Colonic mucosa (tissue), 4 donors: ENCODE data around the gene XPO6. TPM values are rescaled to one million over a fixed set of nuclear protein-coding genes. Genes with fewer than 3 reads are reported as not detected.
"Not testable (repeated sequence)": the region's sequence is repeated elsewhere in the genome, so short reads cannot be mapped to it uniquely, and the experiment has no call there.

Source experiments
- DNase-seq: peaks from one replicate; pipeline ENCODE4 v3.0.0-alpha.2; 2020
- H3K27ac ChIP-seq: fragments of 200-600 bp; one replicate; pipeline ENCODE4 v1.8.0; 2021
- H3K27me3 ChIP-seq: fragments of 200-600 bp; one replicate; pipeline ENCODE4 v1.8.0; 2021
- H3K36me3 ChIP-seq: fragments of 200-600 bp; one replicate; pipeline ENCODE4 v1.8.0; 2021
- H3K4me1 ChIP-seq: fragments of 200-600 bp; one replicate; pipeline ENCODE4 v1.8.0; 2021; ENCODE audit warnings: mild to moderate bottlenecking
- H3K4me3 ChIP-seq: fragments of 200-600 bp; one replicate; pipeline ENCODE4 v1.8.0; 2021
- H3K9ac ChIP-seq, 2 donors: one replicate each; pipeline ENCODE4 v1.7.0; 2013; ENCODE audit warnings: control low read depth in 2 of 2, low read depth in 2 of 2, low read length in 2 of 2
- H3K9me3 ChIP-seq: fragments of 200-600 bp; one replicate; pipeline ENCODE4 v1.8.0; 2021
- intact Hi-C: fragments of 100-400 bp; cut with DNase I; formaldehyde crosslinking; loops from one replicate; pipeline ENCODE4 v1.14.1; 2022
- total RNA-seq, 2 donors: library from RNA; stranded (reverse); fragmentation: NEBNext Ultra II Directional in 1 of 2; extraction: Animal tissue kit (Norgen Biotek cat#: 25700) in 1 of 2; gene quantifications; one replicate each; pipeline ENCODE4 v1.2.1, GENCODE V29; 2021
- TF ChIP-seq, protein P1 (sequence below): fragments of 200-600 bp; IDR thresholded peaks from one replicate; pipeline ENCODE4 v1.8.0; 2022; ENCODE audit warnings: antibody characterized with exemption, mild to moderate bottlenecking
- donor health status: healthy.
- donor health status: DM: no; HTN: no; CAD: no.
- donor health status: DM: no; HTN: no; CAD: no.

XPO6 gene
- total RNA-seq, 2 donors from 2014 or later = 77.0 to 144 TPM

GRCh38 chr16:28241924-28242323 is 30.2 kb upstream of the XPO6 start:
- H3K9me3 ChIP-seq = no peaks in the 10 kb centered on the region
- H3K27me3 ChIP-seq = no peaks in the 10 kb centered on the region
- DNase-seq = no peak
- H3K4me3 ChIP-seq = no peak overlapping the region
- intact Hi-C loops = no loop called here
- H3K4me1 ChIP-seq = no peaks in the 10 kb centered on the region
- H3K36me3 ChIP-seq = no peaks in the 10 kb centered on the region
- no peak overlapping the region for H3K27ac ChIP-seq
- TF ChIP-seq, protein P1, sequence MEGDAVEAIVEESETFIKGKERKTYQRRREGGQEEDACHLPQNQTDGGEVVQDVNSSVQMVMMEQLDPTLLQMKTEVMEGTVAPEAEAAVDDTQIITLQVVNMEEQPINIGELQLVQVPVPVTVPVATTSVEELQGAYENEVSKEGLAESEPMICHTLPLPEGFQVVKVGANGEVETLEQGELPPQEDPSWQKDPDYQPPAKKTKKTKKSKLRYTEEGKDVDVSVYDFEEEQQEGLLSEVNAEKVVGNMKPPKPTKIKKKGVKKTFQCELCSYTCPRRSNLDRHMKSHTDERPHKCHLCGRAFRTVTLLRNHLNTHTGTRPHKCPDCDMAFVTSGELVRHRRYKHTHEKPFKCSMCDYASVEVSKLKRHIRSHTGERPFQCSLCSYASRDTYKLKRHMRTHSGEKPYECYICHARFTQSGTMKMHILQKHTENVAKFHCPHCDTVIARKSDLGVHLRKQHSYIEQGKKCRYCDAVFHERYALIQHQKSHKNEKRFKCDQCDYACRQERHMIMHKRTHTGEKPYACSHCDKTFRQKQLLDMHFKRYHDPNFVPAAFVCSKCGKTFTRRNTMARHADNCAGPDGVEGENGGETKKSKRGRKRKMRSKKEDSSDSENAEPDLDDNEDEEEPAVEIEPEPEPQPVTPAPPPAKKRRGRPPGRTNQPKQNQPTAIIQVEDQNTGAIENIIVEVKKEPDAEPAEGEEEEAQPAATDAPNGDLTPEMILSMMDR = no peak
- no peak overlapping the region for H3K9ac ChIP-seq

DNA sequence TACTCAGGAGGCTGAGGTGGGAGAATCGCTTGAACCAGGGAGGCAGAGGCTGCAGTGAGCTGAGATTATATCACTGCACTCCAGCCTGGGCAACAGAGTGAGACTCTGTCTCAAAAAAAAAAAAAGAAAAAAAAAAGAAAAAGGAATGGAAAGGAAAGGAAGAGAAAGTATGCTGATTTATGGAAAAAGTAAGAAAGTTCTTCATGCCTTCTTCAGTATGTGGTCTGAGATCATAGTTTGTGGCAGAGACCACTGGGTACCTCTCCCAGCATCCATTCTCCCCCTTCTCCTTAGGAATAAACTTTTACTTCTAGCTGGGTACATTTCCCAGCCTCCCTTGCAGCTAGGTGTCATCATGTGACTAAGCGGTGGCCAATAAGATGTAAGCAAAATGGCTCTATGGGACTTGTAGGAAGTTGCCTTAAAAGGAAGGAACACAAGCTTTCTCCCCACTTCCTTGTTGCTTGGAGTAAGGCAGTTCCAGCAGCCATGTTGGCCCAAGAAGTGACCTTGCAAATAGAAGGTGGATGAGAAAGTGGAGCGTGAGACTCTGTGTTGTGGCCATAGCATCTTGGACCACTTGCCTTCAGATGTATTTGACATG is 26.1 kb upstream of the XPO6 start:
- no peak for DNase-seq
- no peaks in the 10 kb centered on the region for H3K36me3 ChIP-seq
- intact Hi-C loops = no loop called here
- no peaks in the 10 kb centered on the region for H3K4me1 ChIP-seq
- no peaks in the 10 kb centered on the region for H3K9me3 ChIP-seq
- no peak overlapping the region for H3K27ac ChIP-seq
- no peak overlapping the region for H3K4me3 ChIP-seq
- H3K9ac ChIP-seq = no peak overlapping the region
- no peaks in the 10 kb centered on the region for H3K27me3 ChIP-seq
- TF ChIP-seq, protein P1 = no peak

- Histone ChIP-seq H3K27ac (no peak overlapping the region), H3K9me3 (no peaks in the 10 kb centered on the region), H3K4me1 (no peaks in the 10 kb centered on the region), H3K9ac (no peak overlapping the region), H3K36me3 (no peaks in the 10 kb centered on the region), H3K4me3 (no peak overlapping the region), H3K27me3 (no peaks in the 10 kb centered on the region)
- no peak for DNase-seq
- TF ChIP-seq, protein P1 = no peak
- intact Hi-C loops = no loop called here
Measured at GRCh38 chr16:28231763-28232162, 20.0 kb upstream of the XPO6 start.

DNA sequence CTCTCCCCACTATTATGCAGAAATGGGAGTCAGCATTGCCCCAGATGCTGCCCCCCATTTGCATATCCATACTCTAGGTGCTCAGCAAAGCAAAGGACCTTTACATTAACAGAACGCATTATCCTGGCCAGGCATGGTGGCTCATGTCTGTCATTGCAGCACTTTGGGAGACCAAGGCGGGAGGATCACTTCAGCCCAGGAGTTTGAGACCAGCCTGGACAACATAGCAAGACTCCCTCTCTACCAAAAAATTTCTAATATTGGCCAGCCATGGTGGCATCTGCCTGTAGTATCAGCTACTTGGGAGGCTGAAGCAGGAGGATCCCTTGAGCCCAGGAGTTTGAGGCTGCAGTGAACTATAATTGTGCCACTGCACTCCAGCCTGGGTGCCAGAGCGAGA is 12.1 kb upstream of the XPO6 start:
- H3K4me3 ChIP-seq, H3K27ac ChIP-seq, H3K9ac ChIP-seq, H3K36me3 ChIP-seq, H3K9me3 ChIP-seq, H3K27me3 ChIP-seq, H3K4me1 ChIP-seq, intact Hi-C loops, DNase-seq: not testable (repeated sequence)

DNA sequence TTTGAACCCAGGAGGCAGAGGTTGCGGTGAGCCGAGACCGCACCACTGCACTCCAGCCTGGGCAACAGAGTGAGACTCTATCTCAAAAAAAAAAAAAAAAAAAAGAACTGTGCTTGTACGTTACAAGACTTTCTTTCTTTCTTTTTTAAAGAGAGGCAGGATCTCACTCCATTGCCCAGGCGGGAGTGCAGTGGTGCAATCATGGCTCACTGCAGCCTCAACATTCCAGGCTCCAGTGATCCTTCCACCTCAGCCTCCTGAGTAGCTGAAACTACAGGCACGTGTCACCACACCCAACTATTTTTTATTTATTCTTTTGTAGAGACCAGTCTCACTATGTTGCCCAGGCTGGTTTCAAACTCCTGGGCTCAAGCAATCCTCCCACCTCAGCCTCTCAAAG is 8.0 kb upstream of the XPO6 start:
- H3K4me3 ChIP-seq, H3K9me3 ChIP-seq, H3K27me3 ChIP-seq, DNase-seq, H3K27ac ChIP-seq, H3K9ac ChIP-seq, H3K36me3 ChIP-seq, H3K4me1 ChIP-seq: not testable (repeated sequence)
- intact Hi-C loops = loop anchor here (5.0 kb wide), 1 partner anchor 247 kb away; no protein-coding TSS in a partner anchor

DNA sequence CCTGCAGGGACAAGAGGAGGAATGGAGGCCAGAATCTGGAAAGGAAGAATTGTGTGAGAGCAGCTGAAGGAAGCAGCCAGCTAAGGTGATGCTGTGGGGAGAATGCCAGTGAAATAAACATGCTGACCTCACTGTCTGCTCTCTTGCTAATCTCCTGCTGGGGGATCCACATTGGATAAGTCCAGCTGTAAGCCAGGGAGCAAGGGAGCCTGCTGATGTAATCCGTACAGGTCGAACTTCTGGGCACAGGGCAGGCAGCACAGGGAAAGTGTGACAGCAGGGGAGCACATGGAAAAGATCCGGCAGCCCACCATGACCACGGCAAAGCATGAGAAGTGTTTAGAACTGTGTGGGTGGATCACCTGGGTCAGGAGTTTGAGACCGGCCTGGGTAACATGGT is 7.5 kb upstream of the XPO6 start:
- H3K36me3 ChIP-seq = no peaks in the 10 kb centered on the region
- H3K27me3 ChIP-seq = no peaks in the 10 kb centered on the region
- H3K27ac ChIP-seq = no peak overlapping the region
- H3K4me1 ChIP-seq = no peaks in the 10 kb centered on the region
- intact Hi-C loops = loop anchor here (5.0 kb wide), 1 partner anchor 247 kb away; no protein-coding TSS in a partner anchor
- H3K9ac ChIP-seq = no peak overlapping the region
- no peak for DNase-seq
- TF ChIP-seq, protein P1 = no peak
- no peaks in the 10 kb centered on the region for H3K9me3 ChIP-seq
- no peak overlapping the region for H3K4me3 ChIP-seq
